CD4-positive, alpha-beta T cell treated with Interleukin-6 for 4 hours (primary cell): ENCODE data around the gene ABHD17C.
"Not testable (repeated sequence)": the region's sequence is repeated elsewhere in the genome, so short reads cannot be mapped to it uniquely, and the experiment has no call there.

Experiments used
- DNase-seq: peaks from one replicate; pipeline ENCODE4 v3.0.0-alpha.2; 2020; ENCODE audit warnings: mixed read lengths

Gene ABHD17C

GRCh38 chr15:80695099-80695910, at the start of gene ABHD17C:
Gene ABHD17C (plus strand): TSS chr15:80695310. CDS start chr15:80695430, 120 bp downstream.
- peak; percentile 62 for DNase-seq

- no peak for DNase-seq
Measured at GRCh38 chr15:80645494-80646065, 49.5 kb upstream of the ABHD17C start.

DNA sequence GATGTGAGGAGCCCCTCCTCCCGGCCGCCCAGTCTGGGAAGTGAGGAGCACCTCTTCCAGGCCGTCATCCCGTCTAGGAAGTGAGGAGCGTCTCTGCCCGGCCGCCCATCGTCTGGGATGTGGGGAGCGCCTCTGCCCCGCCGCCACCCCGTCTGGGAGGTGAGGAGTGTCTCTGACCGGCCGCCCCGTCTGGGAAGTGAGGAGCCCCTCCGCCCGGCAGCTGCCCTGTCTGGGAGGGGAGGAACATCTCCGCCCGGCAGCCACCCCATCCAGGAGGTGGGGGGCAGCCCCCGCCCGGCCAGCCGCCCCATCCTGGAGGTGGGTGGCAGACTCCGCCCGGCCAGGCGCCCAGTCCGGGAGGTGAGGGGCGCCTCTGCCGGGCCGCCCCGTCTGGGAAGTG, 47.7 kb upstream of the ABHD17C start:
- DNase-seq = not testable (repeated sequence)

DNA sequence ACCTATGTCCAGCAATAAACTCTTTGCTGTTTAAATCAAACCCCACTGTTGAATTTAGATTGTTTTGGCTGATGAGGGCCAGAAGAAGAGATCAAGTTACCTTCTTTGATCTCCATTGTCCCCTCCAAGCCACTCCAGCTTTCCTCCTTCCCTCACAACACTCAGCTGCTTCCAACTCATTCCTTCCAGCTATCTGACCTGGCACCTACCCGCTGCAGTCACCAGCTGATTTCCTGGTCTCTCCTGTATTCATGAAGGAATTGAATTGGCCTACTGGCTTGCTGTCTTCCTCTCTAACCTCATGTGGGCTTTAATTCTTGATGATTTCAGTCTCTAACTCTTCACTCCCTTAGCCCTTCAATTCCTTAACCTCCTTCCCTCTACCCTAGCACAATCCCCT, 40.8 kb upstream of the ABHD17C start:
- no peak for DNase-seq

DNA sequence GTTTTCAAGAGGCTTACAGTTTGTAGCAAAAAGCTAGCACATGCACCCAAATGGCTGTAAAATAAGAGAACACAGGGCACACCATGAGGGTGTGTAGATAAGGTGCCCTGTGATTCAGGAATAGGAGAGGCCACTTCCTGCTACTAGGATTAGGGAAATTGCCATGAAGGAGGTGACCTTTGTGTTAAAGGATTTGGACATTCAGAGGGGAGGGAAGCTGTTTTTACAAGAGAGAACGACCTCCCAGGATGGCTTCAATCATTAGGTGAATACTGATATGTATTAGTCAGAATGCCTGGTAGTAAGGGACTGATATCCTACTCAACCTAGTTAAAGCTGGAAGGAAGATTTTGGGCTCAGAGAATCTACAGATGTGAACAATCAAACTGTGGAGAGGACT, 35.7 kb upstream of the ABHD17C start:
- DNase-seq = no peak

GRCh38 chr15:80660119-80660518, 35.0 kb upstream of the ABHD17C start:
- no peak for DNase-seq

- DNase-seq = no peak
Measured at GRCh38 chr15:80662129-80662528, 33.0 kb upstream of the ABHD17C start.

- no peak for DNase-seq
Measured at GRCh38 chr15:80662757-80663553, 32.2 kb upstream of the ABHD17C start.

- DNase-seq = no peak
Measured at GRCh38 chr15:80665151-80665550, 30.0 kb upstream of the ABHD17C start.

GRCh38 chr15:80667936-80668335, 27.2 kb upstream of the ABHD17C start:
- no peak for DNase-seq

DNA sequence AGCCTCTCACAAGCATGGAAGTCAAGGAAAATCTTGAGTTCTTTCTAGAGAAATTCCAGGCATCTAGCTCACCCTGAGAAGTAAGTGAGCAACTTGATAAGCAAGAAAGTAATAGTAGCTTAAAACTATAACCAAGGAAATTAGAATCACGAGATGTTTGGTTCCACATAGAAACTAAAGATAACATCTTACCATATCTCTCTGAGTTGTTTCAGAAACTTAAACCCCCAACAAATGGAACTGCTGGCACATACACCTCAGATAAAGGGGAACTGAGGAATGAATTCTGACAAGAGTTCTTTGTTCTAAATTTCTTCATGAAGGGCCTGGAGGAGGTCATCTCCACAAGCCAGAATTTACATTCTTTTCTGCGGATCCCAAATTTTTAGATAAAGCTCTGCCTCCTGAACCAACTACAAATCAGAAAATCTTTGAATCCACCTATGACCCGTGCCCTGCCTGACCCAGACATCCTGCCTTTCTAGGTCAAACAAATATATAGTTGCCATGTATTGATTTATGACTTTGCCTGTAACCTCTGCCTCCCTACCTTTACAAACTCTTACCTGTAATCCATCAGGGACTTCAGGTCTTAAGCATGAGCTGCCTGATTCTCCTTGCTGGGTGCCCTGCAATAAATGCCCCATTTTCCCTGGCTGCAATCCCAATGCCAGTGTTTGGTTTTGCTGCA, 26.4 kb upstream of the ABHD17C start:
- DNase-seq = no peak

DNA sequence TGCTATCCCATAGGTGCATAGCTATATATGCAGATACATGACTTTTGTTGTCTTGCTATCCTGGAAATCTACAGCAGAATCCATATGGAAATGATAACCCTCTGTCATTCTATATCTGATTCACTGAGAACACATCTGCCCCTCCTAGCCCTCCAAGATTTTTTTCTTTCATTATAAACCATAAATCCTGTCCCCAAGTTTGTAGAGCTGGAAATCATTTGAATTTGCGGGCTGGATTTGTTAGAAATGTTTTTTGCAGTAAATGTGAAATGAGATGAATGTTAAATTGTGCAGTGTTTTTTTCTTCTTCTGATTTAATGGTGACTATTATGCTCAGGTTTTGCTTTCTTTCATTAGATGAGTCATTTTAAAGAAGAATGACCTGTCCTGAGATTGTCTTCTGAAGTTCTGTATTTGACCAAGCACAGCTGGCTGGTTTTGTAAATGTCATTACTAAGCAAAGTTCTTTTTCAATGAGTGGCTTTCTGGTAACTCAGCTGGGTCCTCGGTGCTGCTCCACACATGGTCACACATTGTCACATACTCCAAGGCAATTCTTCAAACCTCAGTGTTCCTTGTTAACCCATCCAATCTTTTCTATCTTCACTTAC, 25.3 kb upstream of the ABHD17C start:
- no peak for DNase-seq

DNA sequence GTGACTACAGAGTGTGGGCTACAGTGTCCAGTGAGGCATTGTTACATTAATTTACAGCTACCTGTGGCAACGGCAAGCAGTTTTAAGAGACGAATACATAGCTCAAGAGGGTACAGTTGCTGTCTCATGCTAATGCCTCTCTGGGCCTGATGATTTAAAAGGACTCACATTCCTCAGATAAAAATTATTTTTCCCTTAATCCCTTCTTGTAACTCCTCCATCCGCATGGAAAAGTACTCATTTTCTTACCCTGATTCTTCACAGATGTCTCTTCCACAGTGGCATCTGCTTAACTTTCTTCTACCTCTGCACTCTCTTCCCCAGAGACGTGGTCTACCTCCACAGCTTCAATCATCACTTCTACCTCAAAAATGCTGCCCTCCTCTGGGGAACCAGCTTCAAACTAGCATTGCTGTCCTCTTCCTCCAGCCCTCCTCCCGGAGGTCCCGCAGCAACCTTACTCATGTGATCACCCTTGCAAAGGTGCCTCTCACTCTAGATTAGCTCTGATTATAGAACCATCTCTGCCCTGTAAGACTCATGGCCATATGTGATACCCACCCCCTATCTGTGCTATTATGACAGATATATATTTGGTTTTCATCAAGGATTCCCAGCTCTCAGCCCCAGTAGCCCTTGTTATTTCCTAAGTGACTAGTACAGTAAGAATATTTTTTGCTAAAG, 21.4 kb upstream of the ABHD17C start:
- DNase-seq = no peak

GRCh38 chr15:80674245-80674614, 20.9 kb upstream of the ABHD17C start:
- DNase-seq = no peak

DNA sequence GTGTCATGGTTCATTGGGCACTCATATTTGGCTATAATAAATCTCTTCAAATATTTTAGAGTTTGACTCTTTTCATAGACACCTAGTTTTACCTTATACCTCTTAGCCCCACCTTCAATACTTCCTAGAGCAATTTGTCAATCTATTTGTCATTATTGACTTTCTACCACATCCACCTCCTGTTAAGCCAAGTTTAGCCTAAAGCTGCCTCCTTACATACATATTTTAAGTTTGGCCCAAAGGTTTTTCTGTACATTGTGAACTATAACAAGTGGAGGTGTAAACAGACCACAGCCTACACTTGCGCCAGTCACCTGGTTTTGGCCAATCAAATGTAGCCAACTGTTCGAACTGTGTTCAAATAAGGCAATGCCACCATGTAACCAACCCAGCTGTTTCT, 18.1 kb upstream of the ABHD17C start:
- DNase-seq = no peak

- no peak for DNase-seq
Measured at GRCh38 chr15:80679167-80679803, 15.8 kb upstream of the ABHD17C start.

GRCh38 chr15:80679804-80680175, 15.3 kb upstream of the ABHD17C start:
- DNase-seq = no peak

DNA sequence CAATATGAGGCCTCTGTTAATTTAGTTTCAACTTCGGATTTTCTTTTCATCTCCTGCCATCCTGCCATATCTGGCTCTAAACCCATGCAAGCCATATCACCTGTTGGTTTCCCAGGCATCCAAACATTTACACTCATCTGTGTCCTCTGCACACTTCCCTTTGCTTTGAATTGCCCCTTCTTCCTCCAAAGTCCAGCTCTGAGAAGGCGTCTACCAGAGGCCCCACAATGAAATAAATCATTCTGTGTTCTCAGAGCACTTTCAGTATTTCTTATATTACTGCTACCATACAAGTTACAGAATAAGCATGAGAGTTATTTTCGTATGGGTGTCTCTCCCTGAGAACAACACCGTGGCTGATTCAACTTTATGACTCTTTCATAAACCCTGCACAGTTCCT, 12.9 kb upstream of the ABHD17C start:
- DNase-seq = no peak

DNA sequence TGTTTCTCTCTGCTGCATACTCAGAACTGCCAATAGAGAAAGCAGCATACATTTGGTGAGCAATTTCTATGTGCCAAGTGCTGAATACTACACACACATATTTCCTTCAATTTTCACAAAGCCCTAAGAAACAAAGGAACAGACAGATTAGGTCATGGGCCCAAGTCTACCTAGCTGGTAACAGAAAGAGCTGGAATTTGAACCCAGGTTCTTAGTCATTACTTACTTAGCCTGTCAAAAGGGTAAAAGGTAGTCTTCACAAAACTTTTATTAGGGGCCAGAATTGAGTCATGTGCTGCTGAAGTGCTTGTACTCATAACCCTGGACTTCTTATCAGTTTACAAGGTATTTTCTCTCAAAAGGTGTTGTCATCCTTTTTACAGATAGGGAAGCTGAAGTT, 10.4 kb upstream of the ABHD17C start:
- DNase-seq = no peak

- no peak for DNase-seq
Measured at GRCh38 chr15:80685628-80686027, 9.5 kb upstream of the ABHD17C start.

DNA sequence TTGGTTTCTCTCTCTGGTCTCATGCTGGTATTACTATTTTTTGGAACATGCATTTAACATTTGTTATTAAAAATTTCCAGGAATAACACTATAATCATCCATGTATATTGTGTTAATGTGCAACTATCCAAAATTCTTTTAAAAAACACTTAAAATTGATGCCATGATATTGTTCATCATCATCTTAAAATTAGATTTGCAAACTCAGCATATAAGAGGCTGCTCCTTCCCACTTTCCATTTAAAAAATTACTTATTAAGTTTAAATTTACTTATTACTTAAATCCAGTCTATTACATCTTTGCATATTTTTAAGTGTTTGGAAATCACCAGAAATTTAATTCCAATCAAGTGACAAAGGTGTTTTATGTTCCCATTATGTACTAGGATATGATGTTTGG, 5.8 kb upstream of the ABHD17C start:
- no peak for DNase-seq

DNA sequence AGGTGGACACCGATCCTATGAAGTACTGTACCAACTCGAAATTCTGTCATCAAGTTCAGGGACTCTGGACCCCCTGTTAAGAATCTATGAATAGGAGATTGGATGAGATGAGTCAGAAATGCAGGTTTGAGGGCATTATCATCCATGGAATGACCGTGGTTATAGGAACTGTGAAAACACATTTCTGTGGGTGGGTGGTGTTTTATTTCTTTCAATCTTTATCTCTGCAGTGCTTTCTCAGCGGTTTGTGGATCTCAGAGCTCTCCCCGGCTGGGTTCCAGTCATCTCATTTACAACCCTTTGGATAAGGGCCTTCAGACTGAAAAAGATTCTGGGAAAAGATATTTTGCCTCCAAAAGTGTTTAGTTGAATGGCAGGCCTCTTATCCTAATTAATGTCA, 5.4 kb upstream of the ABHD17C start:
- DNase-seq = no peak
